IPS-20b (cell line): ENCODE results near the gene PADI1.

ENCODE experiments used
- H3K27ac ChIP-seq: one replicate; pipeline ENCODE4 v1.5.1; 2013; ENCODE audit warnings: low read length
- H3K27me3 ChIP-seq: 2 replicates; pipeline ENCODE4 v1.6.1; 2013; ENCODE audit warnings: mild to moderate bottlenecking, low read length, inconsistent platforms; ENCODE audit not compliant: insufficient read depth
- H3K36me3 ChIP-seq: 2 replicates; pipeline ENCODE4 v1.6.1; 2013; ENCODE audit warnings: low read depth, mild to moderate bottlenecking, inconsistent platforms, low read length, moderate library complexity; ENCODE audit not compliant: insufficient read depth
- H3K4me1 ChIP-seq: 2 replicates; pipeline ENCODE4 v1.6.1; 2013; ENCODE audit warnings: mild to moderate bottlenecking, control low read depth, inconsistent platforms, low read length, moderate library complexity; ENCODE audit not compliant: insufficient read depth
- H3K4me3 ChIP-seq: 2 replicates; pipeline ENCODE4 v1.5.1; 2013; ENCODE audit warnings: mild to moderate bottlenecking, low read length, inconsistent platforms
- H3K9ac ChIP-seq: 2 replicates; pipeline ENCODE4 v1.6.1; 2013; ENCODE audit warnings: low read depth, mild to moderate bottlenecking, inconsistent platforms, low read length, moderate library complexity
- H3K9me3 ChIP-seq: 2 replicates; pipeline ENCODE4 v1.6.1; 2013; ENCODE audit warnings: mild to moderate bottlenecking, low read depth, low read length, inconsistent platforms; ENCODE audit not compliant: insufficient read depth

Gene PADI1

DNA sequence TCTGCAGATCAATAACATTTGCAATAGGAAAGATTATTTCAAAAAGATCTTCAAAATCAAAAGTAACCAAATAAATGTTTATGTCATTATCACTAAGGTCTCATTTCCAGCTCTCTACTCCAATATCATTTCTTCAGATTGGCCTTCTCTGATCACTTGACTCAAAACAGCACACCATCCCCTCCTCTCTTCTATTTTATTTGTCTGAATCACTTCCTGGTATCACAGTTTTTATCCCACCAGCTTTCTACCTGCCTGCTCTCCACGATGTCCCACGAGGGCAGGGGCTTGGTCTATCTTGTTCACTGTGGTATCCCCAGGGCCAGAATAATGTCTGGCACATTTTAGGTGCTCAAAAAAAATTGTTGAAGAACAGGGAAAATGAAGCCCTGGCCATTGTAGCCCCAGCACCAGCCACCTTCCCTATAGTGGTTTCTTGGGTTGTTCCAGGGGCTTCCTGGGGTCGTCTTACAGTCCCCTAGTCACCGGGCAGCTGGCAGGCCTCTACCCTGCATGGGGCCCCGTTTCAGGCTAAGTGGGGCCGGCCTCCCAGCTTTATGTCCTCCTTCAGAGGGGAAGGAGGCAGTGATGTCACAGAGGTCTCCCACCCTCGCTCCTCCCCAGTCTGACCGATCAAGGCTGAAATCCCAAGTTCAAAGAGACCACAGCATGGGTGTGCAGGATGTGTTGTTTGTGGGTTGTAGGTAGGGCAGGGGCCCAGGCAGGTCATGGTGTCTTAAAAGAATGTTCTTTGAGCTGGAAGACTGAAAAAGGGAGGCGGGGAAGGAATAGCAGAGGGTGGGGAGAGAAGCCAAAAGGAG, 3.5 kb upstream of the PADI1 start:
- Histone ChIP-seq H3K4me1 (no peaks in the 10 kb centered on the region), H3K36me3 (no peaks in the 10 kb centered on the region), H3K27me3 (no peaks in the 10 kb centered on the region), H3K9me3 (no peaks in the 10 kb centered on the region), H3K27ac (no peak overlapping the region), H3K4me3 (no peak overlapping the region), H3K9ac (no peak overlapping the region)

DNA sequence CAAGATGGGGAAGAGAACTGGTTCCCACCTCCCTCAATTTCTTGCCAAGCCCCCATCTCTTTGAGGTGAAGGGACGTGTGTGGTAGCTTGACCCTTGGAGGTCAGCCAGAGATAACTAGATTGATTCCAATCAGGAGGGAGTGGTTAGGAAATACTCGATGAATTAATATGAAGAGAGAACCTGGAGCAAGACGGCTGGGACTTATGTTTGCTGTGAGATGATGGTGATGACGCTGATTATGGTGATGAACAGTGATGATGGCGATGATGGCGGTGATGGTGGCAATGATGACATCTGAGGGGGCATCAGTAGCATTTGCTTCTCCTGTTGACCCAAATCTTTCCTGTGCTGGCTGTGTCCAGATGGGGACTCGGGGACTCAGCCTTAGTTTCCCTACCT, 724 bp downstream of the PADI1 start:
- Histone ChIP-seq H3K9ac (no peak overlapping the region), H3K4me1 (no peaks in the 10 kb centered on the region; the same call in 1 of the 2 replicates), H3K27me3 (no peaks in the 10 kb centered on the region), H3K27ac (no peak overlapping the region), H3K36me3 (no peaks in the 10 kb centered on the region), H3K4me3 (no peak overlapping the region), H3K9me3 (no peaks in the 10 kb centered on the region)

DNA sequence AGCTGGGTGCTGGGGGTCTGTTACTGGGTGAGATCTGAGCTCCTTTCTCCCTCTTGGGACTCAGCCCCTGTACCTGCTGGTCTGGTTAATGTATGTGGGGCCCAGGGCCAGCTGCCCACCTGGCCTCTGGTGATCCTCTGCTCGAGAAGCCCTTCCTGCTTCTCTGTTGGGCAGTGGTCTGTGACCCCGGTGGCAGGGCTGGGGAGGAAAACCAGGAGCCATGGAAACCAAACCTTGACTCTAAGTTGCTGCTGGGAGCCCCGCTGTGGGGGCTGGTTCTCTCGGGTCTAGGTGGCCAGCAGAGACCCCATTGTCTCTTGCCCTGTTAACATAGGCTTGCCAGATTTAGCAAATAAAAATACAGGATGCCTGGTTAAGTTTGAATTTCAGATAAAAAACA, 1.3 kb downstream of the PADI1 start:
- no peak overlapping the region for H3K27ac ChIP-seq
- H3K27me3 ChIP-seq = no peaks in the 10 kb centered on the region
- no peak overlapping the region for H3K9ac ChIP-seq
- no peaks in the 10 kb centered on the region for H3K36me3 ChIP-seq
- H3K4me1 ChIP-seq = no peaks in the 10 kb centered on the region; the same call in 1 of the 2 replicates
- H3K9me3 ChIP-seq = no peaks in the 10 kb centered on the region
- no peak overlapping the region for H3K4me3 ChIP-seq

DNA sequence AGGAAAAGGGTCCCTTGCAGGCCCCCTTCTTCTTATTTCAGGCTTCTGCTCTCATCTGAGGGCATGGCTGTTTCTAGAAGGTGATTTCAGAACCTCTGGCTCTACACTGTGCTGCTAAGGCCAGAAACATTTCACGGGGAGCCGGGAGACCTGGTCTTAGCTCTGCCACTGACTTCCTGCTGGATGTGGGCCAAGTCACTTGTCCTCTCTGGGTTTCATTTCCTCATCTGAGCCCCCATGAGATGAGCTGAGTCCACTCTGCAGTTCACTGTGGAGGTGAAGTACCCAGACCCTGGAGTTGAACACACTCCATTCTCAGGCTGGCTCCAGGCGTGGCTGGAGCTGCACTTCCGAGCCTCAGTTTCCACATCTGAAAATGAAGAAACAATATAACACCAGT, 2.1 kb downstream of the PADI1 start:
- Histone ChIP-seq H3K36me3 (no peaks in the 10 kb centered on the region), H3K27ac (no peak overlapping the region), H3K4me3 (no peak overlapping the region), H3K4me1 (no peaks in the 10 kb centered on the region; the same call in 1 of the 2 replicates), H3K9me3 (no peaks in the 10 kb centered on the region), H3K27me3 (no peaks in the 10 kb centered on the region), H3K9ac (no peak overlapping the region)

DNA sequence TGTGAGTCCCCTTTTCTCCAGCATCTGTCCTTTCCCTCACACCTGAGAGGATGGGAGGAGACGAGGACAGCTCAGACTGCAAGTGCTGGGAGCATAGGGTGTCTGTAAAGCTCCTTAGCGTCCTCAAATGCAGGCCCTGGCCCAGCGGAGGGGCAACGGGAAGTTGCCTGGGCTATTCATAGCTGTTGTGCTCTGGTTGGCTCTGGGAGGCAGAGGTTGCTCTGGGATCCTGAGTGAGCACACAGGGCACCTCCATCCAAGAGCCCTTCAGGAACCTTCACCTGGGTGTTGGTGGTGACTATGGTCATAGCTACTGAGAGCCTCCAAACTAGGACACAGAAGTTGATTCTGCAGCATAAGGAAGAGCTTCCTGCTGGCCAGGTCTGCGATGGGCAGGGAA, 2.6 kb downstream of the PADI1 start:
- Histone ChIP-seq H3K36me3 (no peaks in the 10 kb centered on the region), H3K4me3 (no peak overlapping the region), H3K27ac (no peak overlapping the region), H3K27me3 (no peaks in the 10 kb centered on the region), H3K4me1 (no peaks in the 10 kb centered on the region; the same call in 1 of the 2 replicates), H3K9me3 (no peaks in the 10 kb centered on the region), H3K9ac (no peak overlapping the region)

DNA sequence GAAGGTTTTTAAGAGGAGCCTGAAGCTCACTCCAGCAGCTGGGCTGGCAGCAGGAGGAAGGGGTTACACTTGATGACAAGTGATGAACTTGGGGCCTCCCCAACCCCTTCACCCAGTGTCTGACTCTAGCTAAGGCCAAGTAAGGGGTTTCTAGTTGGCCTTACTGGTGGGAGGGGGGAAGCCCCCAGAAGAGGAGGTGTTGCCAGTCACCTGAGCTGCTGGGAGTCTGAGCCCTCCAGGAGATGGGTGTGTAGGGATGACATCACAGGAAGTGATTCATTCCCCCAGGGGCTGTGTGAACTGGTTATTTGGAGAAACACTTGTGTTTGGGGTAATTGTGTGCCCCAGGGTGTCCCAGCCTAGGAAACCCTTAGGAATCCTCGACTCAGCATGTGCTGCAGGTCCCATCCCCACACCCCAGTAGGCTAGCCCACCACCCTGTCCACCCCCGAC, 3.1 kb downstream of the PADI1 start:
- Histone ChIP-seq H3K9me3 (no peaks in the 10 kb centered on the region), H3K36me3 (no peaks in the 10 kb centered on the region), H3K27me3 (no peaks in the 10 kb centered on the region), H3K4me1 (no peaks in the 10 kb centered on the region; the same call in 1 of the 2 replicates), H3K27ac (no peak overlapping the region), H3K4me3 (no peak overlapping the region), H3K9ac (no peak overlapping the region)

DNA sequence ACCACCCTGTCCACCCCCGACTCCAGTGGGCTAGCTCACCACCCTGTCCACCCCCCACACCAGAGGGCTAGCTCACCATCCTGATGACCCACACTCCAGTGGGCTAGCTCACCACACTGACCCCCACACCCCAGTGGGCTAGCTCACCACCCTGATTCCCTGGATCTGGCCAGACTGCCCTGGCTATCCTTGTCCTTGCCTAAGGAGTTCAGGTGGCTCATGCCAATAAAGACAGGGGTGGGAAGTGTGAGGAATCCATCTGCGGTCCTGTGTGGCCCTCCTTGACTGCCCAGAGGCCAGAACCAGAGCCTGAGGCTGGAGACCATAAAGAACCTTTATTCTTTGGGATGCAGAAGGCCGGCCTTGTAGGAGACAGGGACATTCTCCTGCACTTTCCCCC, 3.6 kb downstream of the PADI1 start:
- Histone ChIP-seq H3K4me1 (no peaks in the 10 kb centered on the region; the same call in 1 of the 2 replicates), H3K36me3 (no peaks in the 10 kb centered on the region), H3K4me3 (no peak overlapping the region), H3K27ac (no peak overlapping the region), H3K9ac (no peak overlapping the region), H3K9me3 (no peaks in the 10 kb centered on the region), H3K27me3 (no peaks in the 10 kb centered on the region)

DNA sequence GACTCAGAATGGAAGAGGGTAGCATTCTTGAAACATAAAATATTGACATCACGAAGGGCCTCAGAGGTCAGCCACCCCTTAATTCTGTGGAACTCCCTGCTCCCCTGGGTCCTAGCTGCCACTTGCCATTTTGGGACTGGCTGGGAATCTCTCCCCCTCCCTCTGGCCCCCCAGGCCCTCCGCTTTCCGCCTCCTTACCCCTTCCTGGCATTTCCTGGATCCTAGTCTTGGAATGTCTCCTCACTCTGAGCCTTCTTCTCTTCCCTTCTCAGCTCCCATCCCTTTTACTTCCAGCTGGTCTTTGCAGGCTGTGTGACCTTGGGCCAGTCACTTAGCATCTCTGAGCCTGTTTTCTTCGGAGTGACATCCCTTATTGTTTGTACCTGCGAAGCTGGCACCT, 4.5 kb downstream of the PADI1 start:
- Histone ChIP-seq H3K27me3 (no peaks in the 10 kb centered on the region), H3K9ac (no peak overlapping the region), H3K4me1 (no peaks in the 10 kb centered on the region; the same call in 1 of the 2 replicates), H3K36me3 (no peaks in the 10 kb centered on the region), H3K27ac (no peak overlapping the region), H3K4me3 (no peak overlapping the region), H3K9me3 (no peaks in the 10 kb centered on the region)

DNA sequence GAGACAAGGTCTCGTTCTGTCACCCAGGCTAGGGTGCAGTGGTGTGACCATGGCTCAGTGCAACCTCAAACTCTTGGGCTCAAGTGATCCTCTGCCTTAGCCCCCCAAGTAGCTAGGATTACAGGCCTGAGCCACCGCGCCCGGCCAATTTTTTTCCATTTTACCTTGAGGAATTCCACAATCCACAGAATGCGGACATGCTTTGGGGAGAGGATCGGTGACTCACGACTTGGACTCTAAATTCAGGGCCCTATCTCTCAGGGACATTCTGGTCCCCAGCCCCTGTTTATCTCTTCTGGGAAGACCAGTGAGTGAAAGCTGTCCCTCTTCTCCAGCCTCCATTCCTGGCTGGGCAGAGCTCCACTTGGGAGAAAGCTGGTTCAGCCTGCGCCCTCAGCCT, 5.2 kb downstream of the PADI1 start:
- no peak overlapping the region for H3K9ac ChIP-seq
- no peaks in the 10 kb centered on the region for H3K9me3 ChIP-seq
- H3K4me1 ChIP-seq = peaks cover under 1% of the 10 kb centered on the region; the same call in 1 of the 2 replicates
- H3K4me3 ChIP-seq = no peak overlapping the region
- no peaks in the 10 kb centered on the region for H3K27me3 ChIP-seq
- H3K27ac ChIP-seq = no peak overlapping the region
- H3K36me3 ChIP-seq = no peaks in the 10 kb centered on the region

DNA sequence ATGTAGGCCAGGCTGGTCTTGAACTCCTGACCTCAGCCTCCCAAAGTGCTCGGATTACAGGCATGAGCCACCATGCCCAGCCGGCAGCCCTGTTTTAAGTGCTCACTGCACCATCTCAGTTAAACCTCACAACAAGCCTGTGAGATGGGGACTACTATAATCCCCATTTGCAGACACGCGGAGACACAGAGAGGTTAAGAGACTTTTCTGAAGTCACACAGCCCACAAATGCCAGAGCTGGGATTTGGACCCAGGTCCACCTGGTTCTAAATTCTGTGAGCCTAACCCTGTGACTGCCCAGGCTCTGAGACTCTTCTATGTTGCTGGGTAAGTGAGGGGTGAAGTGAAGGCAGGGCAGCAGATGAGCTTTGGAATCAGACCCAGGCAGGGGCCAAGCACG, 6.4 kb downstream of the PADI1 start:
- H3K36me3 ChIP-seq = no peaks in the 10 kb centered on the region
- H3K27me3 ChIP-seq = no peaks in the 10 kb centered on the region
- no peak overlapping the region for H3K9ac ChIP-seq
- H3K4me3 ChIP-seq = no peak overlapping the region
- H3K4me1 ChIP-seq = peaks cover 4% of the 10 kb centered on the region; the same call in 1 of the 2 replicates
- H3K9me3 ChIP-seq = no peaks in the 10 kb centered on the region
- no peak overlapping the region for H3K27ac ChIP-seq

DNA sequence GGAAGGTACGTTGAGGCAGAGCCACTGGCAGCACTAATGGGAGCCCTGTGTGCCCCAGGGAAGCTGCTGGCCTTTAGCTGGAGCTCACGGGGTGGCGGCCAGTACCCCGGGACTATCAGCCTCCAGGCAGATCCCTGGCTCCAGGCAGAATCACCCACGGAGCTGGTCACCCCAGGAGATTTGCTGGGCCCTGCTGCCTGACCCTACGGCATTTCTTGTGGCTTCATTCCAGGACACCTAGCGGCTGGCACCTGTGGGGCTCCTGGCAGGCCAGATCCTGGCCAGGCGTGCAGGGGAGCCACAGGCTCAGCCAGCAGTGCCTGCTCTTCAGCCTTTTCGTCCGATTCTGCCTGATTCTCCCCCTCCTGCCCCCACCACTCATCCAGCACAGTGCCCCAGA, 7.1 kb downstream of the PADI1 start:
- Histone ChIP-seq H3K4me1 (peaks cover 4% of the 10 kb centered on the region; the same call in 1 of the 2 replicates), H3K9me3 (no peaks in the 10 kb centered on the region), H3K27me3 (no peaks in the 10 kb centered on the region), H3K27ac (no peak overlapping the region), H3K36me3 (no peaks in the 10 kb centered on the region), H3K4me3 (no peak overlapping the region), H3K9ac (no peak overlapping the region)

DNA sequence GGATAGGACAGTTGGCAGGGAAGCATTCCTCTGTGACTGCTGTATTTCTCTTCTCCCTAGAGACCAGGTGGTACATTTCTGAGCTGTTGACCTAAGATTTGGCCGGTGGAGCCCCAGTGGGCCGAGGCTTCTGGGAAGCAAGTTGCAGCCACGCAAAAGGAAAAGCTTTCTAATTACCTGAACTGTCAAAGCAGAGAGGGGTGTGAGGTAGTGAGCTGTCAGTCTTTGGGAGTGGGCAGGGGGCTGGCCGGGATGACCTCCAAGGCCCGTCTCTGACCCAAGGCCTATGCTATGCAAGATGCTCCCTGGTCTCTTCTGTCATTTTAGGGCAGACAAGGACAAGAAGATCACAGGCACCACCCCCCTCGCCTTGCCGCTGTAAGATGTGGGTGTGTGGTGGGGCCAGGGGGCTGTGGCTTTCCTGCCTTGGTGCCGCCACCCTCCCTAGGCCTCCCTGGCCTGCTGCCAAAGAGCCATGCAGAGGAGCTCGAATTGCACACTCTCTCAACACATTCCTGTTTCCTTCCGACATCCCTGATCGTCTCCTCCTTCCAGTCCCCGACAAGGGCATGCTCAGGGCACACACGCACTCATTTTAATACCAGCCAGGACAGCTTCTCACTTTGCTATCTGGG, 7.7 kb downstream of the PADI1 start:
- Histone ChIP-seq H3K27me3 (no peaks in the 10 kb centered on the region), H3K9ac (no peak overlapping the region), H3K36me3 (no peaks in the 10 kb centered on the region), H3K4me3 (no peak overlapping the region), H3K9me3 (no peaks in the 10 kb centered on the region), H3K27ac (no peak overlapping the region), H3K4me1 (peaks cover 4% of the 10 kb centered on the region; the same call in 1 of the 2 replicates)
